B cell (primary cell): Measurements from ENCODE around the gene OTUD6A. TPM values are rescaled to one million over a fixed set of nuclear protein-coding genes. Genes with fewer than 3 reads are reported as not detected.

Experiments
- ATAC-seq: fragments of 200-7000 bp; cut with Tn5 transposase; one replicate; pipeline ENCODE4 v1.10.0; 2021; ENCODE audit warnings: low read depth, mild to moderate bottlenecking, moderate number of reproducible peaks, moderate library complexity
- CTCF ChIA-PET: fragments of 350-600 bp; sonication (Branson Sonifier 250); formaldehyde crosslinking; loops from one replicate; lab custom pipeline; 2021; ENCODE audit warnings: antibody characterized with exemption, inconsistent platforms; lab: Charles Lee
- POLR2A ChIA-PET: fragments of 350-600 bp; sonication (Branson Sonifier 250); formaldehyde crosslinking; loops from one replicate; lab custom pipeline; 2021; ENCODE audit warnings: antibody characterized with exemption; lab: Charles Lee
- DNase-seq: peaks from one replicate; pipeline ENCODE4 v3.0.0; 2013
- H2AFZ ChIP-seq: 2 replicates; pipeline ENCODE4 v1.6.1; 2012; ENCODE audit warnings: mild to moderate bottlenecking, low read depth, low read length; ENCODE audit not compliant: insufficient read depth, poor library complexity, severe bottlenecking
- H3K27ac ChIP-seq, 2 donors: 1 replicate in 1 of 2; 2 replicates in 1 of 2; pipeline ENCODE4 v1.5.1; 2012 to 2013; ENCODE audit warnings: low read length in 2 of 2, mild to moderate bottlenecking in 2 of 2, moderate library complexity in 1 of 2
- H3K27me3 ChIP-seq, 4 experiments: fragments of 200-600 bp in 1 of 4; sonication (generic) in 1 of 4; replicated peaks in 1 of 4; 1 replicate in 2 of 4; 2 replicates in 2 of 4; pipeline versions ENCODE4 v1.6.1 to v1.7.0; 2013 to 2016; ENCODE audit warnings: low read length in 3 of 4, mild to moderate bottlenecking in 2 of 4, mixed read lengths in 1 of 4, moderate library complexity in 1 of 4; ENCODE audit not compliant: insufficient read depth in 4 of 4, control insufficient read depth in 3 of 4; ENCODE audit errors: control extremely low read depth in 1 of 4
- H3K36me3 ChIP-seq, 2 experiments: replicated peaks in 1 of 2; 1 replicate in 1 of 2; 2 replicates in 1 of 2; pipeline versions ENCODE4 v1.6.1 to v1.7.1; 2013; ENCODE audit warnings: low read length in 1 of 2; ENCODE audit not compliant: insufficient read depth in 2 of 2, control insufficient read depth in 1 of 2; ENCODE audit errors: control extremely low read depth in 1 of 2, extremely low read depth in 1 of 2
- H3K4me1 ChIP-seq, 2 donors: fragments of 200-600 bp in 1 of 2; sonication (generic) in 1 of 2; 1 replicate in 1 of 2; 2 replicates in 1 of 2; pipeline versions ENCODE4 v1.5.1 to v1.6.1; 2013 to 2017; ENCODE audit warnings: low read length in 2 of 2; ENCODE audit not compliant: control insufficient read depth in 2 of 2, insufficient read depth in 2 of 2
- H3K4me2 ChIP-seq: replicated peaks from 2 replicates; pipeline ENCODE3; 2012; ENCODE audit warnings: mild to moderate bottlenecking, low read depth, low read length; ENCODE audit not compliant: poor library complexity, severe bottlenecking
- H3K4me3 ChIP-seq, 5 experiments: fragments of 200-600 bp in 1 of 5; sonication (generic) in 1 of 5; 1 replicate in 3 of 5; 2 replicates in 2 of 5; pipeline versions ENCODE4 v1.5.1 to v1.7.0; 2011 to 2016; ENCODE audit warnings: low read length in 4 of 5, mild to moderate bottlenecking in 4 of 5, low read depth in 2 of 5, control low read depth in 1 of 5, moderate library complexity in 1 of 5; ENCODE audit not compliant: insufficient read depth in 1 of 5; ENCODE audit errors: control extremely low read depth in 1 of 5, extremely low read depth in 1 of 5
- H3K79me2 ChIP-seq: fragments of 200-600 bp; sonication (generic); one replicate; pipeline ENCODE4 v1.6.0; 2016; ENCODE audit warnings: low read length; ENCODE audit not compliant: control insufficient read depth, insufficient read depth
- H3K9ac ChIP-seq: fragments of 200-600 bp; sonication (generic); 2 replicates; pipeline ENCODE4 v1.6.1; 2017; ENCODE audit warnings: mild to moderate bottlenecking, low read length, moderate library complexity
- H3K9me3 ChIP-seq, 3 donors: one replicate each; pipeline versions ENCODE4 v1.6.1 to v1.7.1; 2013; ENCODE audit warnings: low read length in 2 of 3; ENCODE audit not compliant: control insufficient read depth in 2 of 3, insufficient read depth in 1 of 3; ENCODE audit errors: control extremely low read depth in 1 of 3
- H4K20me1 ChIP-seq: 2 replicates; pipeline ENCODE4 v1.6.0; 2012; ENCODE audit warnings: mild to moderate bottlenecking, low read length; ENCODE audit not compliant: insufficient read depth, control insufficient read depth, poor library complexity, severe bottlenecking
- H3K27ac Mint-ChIP-seq: one replicate; pipeline ENCODE4 v1.8.0; 2021; ENCODE audit warnings: mixed read lengths
- H3K27me3 Mint-ChIP-seq: one replicate; pipeline ENCODE4 v1.8.0; 2021; ENCODE audit warnings: mixed read lengths
- H3K4me1 Mint-ChIP-seq: one replicate; pipeline ENCODE4 v1.8.0; 2021; ENCODE audit warnings: mixed read lengths
- H3K4me3 Mint-ChIP-seq: one replicate; pipeline ENCODE4 v1.8.0; 2021; ENCODE audit warnings: mixed read lengths
- H3K9me3 Mint-ChIP-seq: one replicate; pipeline ENCODE4 v1.8.0; 2022; ENCODE audit warnings: mixed read lengths; ENCODE audit not compliant: insufficient read depth
- CTCF ChIP-seq: fragments of 200-600 bp; IDR thresholded peaks from one replicate; pipeline ENCODE4 v1.8.0; 2022; ENCODE audit warnings: antibody characterized with exemption, mild to moderate bottlenecking
- EZH2 ChIP-seq: IDR thresholded peaks from 2 replicates; pipeline ENCODE4 v1.6.1; 2012; ENCODE audit warnings: borderline replicate concordance, low read depth, mild to moderate bottlenecking, moderate library complexity, low read length; ENCODE audit not compliant: insufficient read depth, poor library complexity, severe bottlenecking
- WGBS: methylation state at CpG from one replicate; pipeline ENCODE4 v1.1.5; 2013; ENCODE audit warnings: missing lambda C conversion rate; ENCODE audit not compliant: insufficient coverage; 5-methylcytosine and 5-hydroxymethylcytosine counted together
- intact Hi-C: fragments of 100-400 bp; cut with micrococcal nuclease; formaldehyde crosslinking; loops from one replicate; pipeline ENCODE4 v1.10.0; 2022
- polyA plus RNA-seq: library from polyadenylated mRNA; depleted of rRNA; stranded (reverse); fragments of >200 nt; gene quantifications from 2 replicates; pipeline ENCODE4 v1.2.3, GENCODE V29; 2012
- total RNA-seq, 2 donors: library from RNA; stranded (reverse); fragments of 120-200 nt in 1 of 2; gene quantifications; 1 replicate in 1 of 2; 2 replicates in 1 of 2; pipeline versions ENCODE4 v1.2.3 to v1.2.4, GENCODE V29; 2013 to 2022

Gene OTUD6A
- total and polyA plus RNA-seq, 2 donors (not counting 1 experiment from before 2014, with no cell fraction given), result not detected

- 43% methylated on average over 1 of the region's 5 CpGs for WGBS
- H3K4me3 Mint-ChIP-seq, result no peak overlapping the region
Measured at GRCh38 chrX:70013466-70014381, 48.5 kb upstream of the OTUD6A start.

More at GRCh38 chrX:70013466-70014381, 48.5 kb upstream of the OTUD6A start:
- Mint-ChIP-seq H3K9me3 (no peaks in the 10 kb centered on the region), H3K4me1 (no peaks in the 10 kb centered on the region), H3K27ac (no peak overlapping the region), H3K27me3 (peaks cover 10% of the 10 kb centered on the region)
- Histone ChIP-seq H3K27me3 (peaks cover 0 to 8% (median 1%) of the 10 kb centered on the region in 4 experiments), H3K4me1 (no peaks in the 10 kb centered on the region), H3K79me2 (no peaks in the 10 kb centered on the region), H2AFZ (no peak overlapping the region), H3K9ac (no peak overlapping the region), H3K4me3 (no peak overlapping the region), H3K36me3 (no peaks in the 10 kb centered on the region), H4K20me1 (no peaks in the 10 kb centered on the region), H3K27ac (no peak overlapping the region), H3K4me2 (no peak overlapping the region), H3K9me3 (peaks cover 0 to 3% (median 0%) of the 10 kb centered on the region in 3 donors)
- intact Hi-C loops, result no loop called here
- DNase-seq (no peak), ATAC-seq (no peak)
- TF ChIP-seq EZH2 (no peak), CTCF (no peak)
- ChIA-PET CTCF (interaction anchor here (0.7 kb wide), 1 partner anchor 16 kb away, joined by 3 read pairs; no protein-coding TSS in a partner anchor), POLR2A (no interaction called here)
